K562 (cell line): Measurements from ENCODE around the gene FIS1. TPM values are rescaled to one million over a fixed set of nuclear protein-coding genes. Genes with fewer than 3 reads are reported as not detected.

Source experiments
- ARID3A ChIP-seq: IDR thresholded peaks from 2 replicates; pipeline ENCODE4 v1.6.1; 2012; ENCODE audit warnings: low read depth, low read length, improper control_type of control experiment, borderline replicate concordance
- FOXA3 ChIP-seq, 2 experiments: fragments of 450-650 bp in 1 of 2; sonication (generic) in 1 of 2; formaldehyde crosslinking; IDR thresholded peaks in 1 of 2; conservative IDR thresholded peaks in 1 of 2; 2 replicates each; pipeline versions ENCODE4 v1.4.0 to v1.8.0; 2020 to 2022; ENCODE audit warnings: mild to moderate bottlenecking in 2 of 2, missing genetic modification reagents in 1 of 2
- KAT8 ChIP-seq: fragments of 450-650 bp; IDR thresholded peaks from 2 replicates; pipeline ENCODE4 v1.6.1; 2016; ENCODE audit warnings: low read depth, mild to moderate bottlenecking
- MCM7 ChIP-seq, 2 experiments: fragments of 450-650 bp; IDR thresholded peaks; 2 replicates each; pipeline ENCODE4 v1.6.1; 2016 to 2018
- POU5F1 ChIP-seq: fragments of 150-350 bp; IDR thresholded peaks from 2 replicates; pipeline ENCODE4 v1.6.1; 2014; ENCODE audit warnings: borderline replicate concordance, low read length, low read depth, mild to moderate bottlenecking; ENCODE audit not compliant: partially characterized antibody
- RBM34 ChIP-seq: fragments of 200-400 bp; formaldehyde crosslinking; IDR thresholded peaks from 2 replicates; pipeline ENCODE4 v1.6.1; 2018; ENCODE audit warnings: low read length, borderline replicate concordance; ENCODE audit not compliant: insufficient read depth
- REST ChIP-seq, 2 experiments: fragments of 450-650 bp; formaldehyde crosslinking in 1 of 2; IDR thresholded peaks; 2 replicates each; pipeline versions ENCODE4 v1.4.0 to v1.6.1; 2014 to 2020; ENCODE audit warnings: mild to moderate bottlenecking in 2 of 2, borderline replicate concordance in 1 of 2, low read depth in 1 of 2
- SAP30 ChIP-seq: fragments of 200-600 bp; sonication (generic); IDR thresholded peaks from 2 replicates; pipeline ENCODE4 v1.6.1; 2012; ENCODE audit warnings: borderline replicate concordance, low read depth, mild to moderate bottlenecking, moderate library complexity, low read length, control low read depth, inconsistent platforms; ENCODE audit not compliant: insufficient read depth, poor library complexity, severe bottlenecking
- TAF7 ChIP-seq: fragments of 450-650 bp; IDR thresholded peaks from 2 replicates; pipeline ENCODE4 v1.6.1; 2016; ENCODE audit warnings: missing genetic modification characterization, missing compliant biosample characterization
- TBP ChIP-seq: optimal IDR thresholded peaks from 2 replicates; pipeline ENCODE3; 2011; ENCODE audit warnings: low read depth, low read length, improper control_type of control experiment
- ZC3H8 ChIP-seq: fragments of 450-650 bp; IDR thresholded peaks from 2 replicates; pipeline ENCODE4 v1.6.1; 2017
- ZHX1 ChIP-seq: fragments of 150-350 bp; conservative IDR thresholded peaks from 2 replicates; pipeline ENCODE4 v1.6.1; 2014; ENCODE audit warnings: low read length
- ZNF584 ChIP-seq: fragments of 200-800 bp; sonication (Bioruptor generic); IDR thresholded peaks from 2 replicates; pipeline ENCODE4 v1.6.1; 2016; ENCODE audit warnings: low read depth, mild to moderate bottlenecking, missing genetic modification characterization, missing compliant biosample characterization
- polyA plus RNA-seq, 8 experiments: library from polyadenylated mRNA; depleted of rRNA in 4 of 8; stranded (reverse) in 5 of 8; unstranded in 3 of 8; fragments of >200 nt; fragmentation: Nextera tagmentation in 2 of 8; fragmentation: Illumina TruSeq in 1 of 8; extraction: Ambion mirVana in 2 of 8; extraction: Trizol in 1 of 8; gene quantifications; 2 replicates each; pipeline versions ENCODE4 v1.2.1 to v1.2.3, GENCODE V29; 2011 to 2014; ENCODE audit warnings: inconsistent platforms in 1 of 8, missing spikeins in 1 of 8
- total RNA-seq, 7 experiments: library from RNA; depleted of rRNA in 6 of 7; stranded (reverse); fragments of >200 nt in 6 of 7; fragmentation: Illumina TruSeq in 2 of 7; extraction: Trizol in 2 of 7; gene quantifications; 2 replicates each; pipeline versions ENCODE4 v1.2.1 to v1.2.3, GENCODE V29; 2011 to 2021; ENCODE audit warnings: low replicate concordance in 1 of 7

The FIS1 gene
- total and polyA plus RNA-seq, 9 of the 15 experiments (the other 6 are each of a cell fraction or from before 2014, with no cell fraction given) = 86.0 to 257 (median 144) TPM

- TF ChIP-seq ZHX1 (0 out of 2 replicates have a peak, but pooled peaks have one; percentile 21), ZC3H8 (no peak), MCM7 (IDR thresholded peaks at IDR 0.05) (no peak), SAP30 (peak; percentile 46), FOXA3 (CRISPR knock-in tag; conservative IDR thresholded peaks at IDR 0.05 in 1 of 2, IDR thresholded peaks at IDR 0.05 in 1 of 2) (no peak; a peak in 1 of 4 replicates), RBM34 (no peak), KAT8 (no peak), ARID3A (no peak), TAF7 (tag) (no peak), TBP (peak; percentile 78), REST (IDR thresholded peaks at IDR 0.05; ENCODE audit: borderline replicate concordance) (peak; percentile 35; the same call in 1 of the 2 replicates), REST (CRISPR knock-in tag; IDR thresholded peaks at IDR 0.05; ENCODE audit: low read depth) (peak; percentile 28; the same call in 1 of the 2 replicates), POU5F1 (no peak), ZNF584 (CRISPR knock-in tag) (peak; percentile 50; the same call in 1 of the 2 replicates)
These were observed 27.3 kb downstream of the FIS1 start, which contains the start of the genes PLOD3 and ZNHIT1 (continued) for GRCh38 chr7:101217388-101218235.
